ENCODE results near the gene RALBP1. TPM values are rescaled to one million over a fixed set of nuclear protein-coding genes. Genes with fewer than 3 reads are reported as not detected.
"Not testable (repeated sequence)": the region's sequence is repeated elsewhere in the genome, so short reads cannot be mapped to it uniquely, and the experiment has no call there.

RALBP1 gene
- total RNA-seq, 1 experiment from 2014 or later: 66.2 TPM

DNA sequence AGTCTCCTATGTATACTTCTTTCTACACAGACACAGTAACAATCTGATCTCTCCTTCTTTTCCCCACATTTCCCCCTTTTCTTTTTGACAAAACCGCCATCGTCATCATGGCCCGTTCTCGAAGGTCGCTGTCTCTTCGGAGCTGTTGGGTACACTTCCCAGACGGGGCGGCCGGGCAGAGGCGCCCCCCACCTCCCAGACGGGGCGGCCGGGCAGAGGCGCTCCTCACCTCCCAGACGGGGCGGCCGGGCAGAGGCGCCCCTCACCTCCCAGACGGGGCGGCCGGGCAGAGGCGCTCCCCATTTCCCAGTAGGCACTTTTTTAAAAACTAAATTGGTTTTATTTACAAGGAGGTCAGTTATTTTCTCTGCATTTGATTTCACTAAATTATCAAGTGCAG is 45.0 kb upstream of the RALBP1 start:
- BruUV-seq (replicated peaks); ATAC-seq; H3K9me3 ChIP-seq (ENCODE audit: control insufficient read depth in 1 of 2, insufficient read depth in 1 of 2, low read depth in 1 of 2, low read length in 2 of 2); RAD21 ChIA-PET (ENCODE audit: low non-redundant PET in 1 of 2, low total read pairs in 2 of 2, uncharacterized antibody in 2 of 2, unreplicated experiment in 2 of 2); H3K4me2 ChIP-seq (ENCODE audit: low read length); intact Hi-C loops (cut with micrococcal nuclease); H3K4me1 ChIP-seq (ENCODE audit: control insufficient read depth in 1 of 2, insufficient read depth in 2 of 2, low read length in 2 of 2); POLR2A ChIA-PET; H3K27me3 ChIP-seq (ENCODE audit: insufficient read depth, low read length); H3K9ac ChIP-seq (ENCODE audit: low read length); H3K9me2 ChIP-seq (ENCODE audit: insufficient read depth); H2AFZ ChIP-seq (ENCODE audit: low read depth, low read length, poor library complexity, severe bottlenecking); H3K79me2 ChIP-seq (ENCODE audit: insufficient read depth, low read length); DNase-seq (ENCODE audit: low read depth, low spot score); H4K20me1 ChIP-seq (ENCODE audit: insufficient read depth); H3K4me3 ChIP-seq (replicated peaks in 1 of 2; ENCODE audit: low read depth in 1 of 2, low read length in 2 of 2); H3K36me3 ChIP-seq (ENCODE audit: control insufficient read depth in 1 of 2, insufficient read depth in 2 of 2, low read length in 2 of 2); H3K27ac ChIP-seq (ENCODE audit: low read depth, low read length): not testable (repeated sequence)
- CTCF ChIA-PET: interaction anchor here (0.7 kb wide), 1 partner anchor 11 kb away, joined by 3 read pairs; no protein-coding TSS in a partner anchor

DNA sequence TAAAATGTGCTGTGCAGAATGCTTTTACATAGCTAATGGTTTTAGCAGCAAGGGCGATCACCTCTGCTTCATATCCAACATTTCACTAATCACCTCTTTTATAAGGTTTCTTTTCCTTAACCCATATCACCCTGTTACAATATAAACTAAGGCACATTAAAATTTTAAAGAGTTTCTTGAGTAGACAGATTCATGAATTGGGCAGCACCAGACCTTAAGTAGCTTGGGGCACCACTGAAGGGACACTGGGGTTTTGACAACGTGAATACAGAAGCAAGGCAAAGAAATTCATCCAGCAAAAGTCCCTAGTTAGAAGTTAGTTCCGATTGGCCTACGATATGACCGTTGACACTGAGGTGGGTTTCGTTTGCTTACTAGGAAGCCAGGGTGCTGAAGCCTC is 44.0 kb upstream of the RALBP1 start:
- CTCF ChIA-PET: no interaction called here
- RAD21 ChIA-PET (ENCODE audit: low non-redundant PET in 1 of 2, low total read pairs in 2 of 2, uncharacterized antibody in 2 of 2, unreplicated experiment in 2 of 2): no interaction called here
- intact Hi-C loops (cut with micrococcal nuclease): no loop called here
- POLR2A ChIA-PET: no interaction called here
- no TSS peak for BruUV-seq (replicated peaks)
- Histone ChIP-seq H3K9ac (ENCODE audit: low read length) (no peak overlapping the region), H4K20me1 (ENCODE audit: insufficient read depth) (no peaks in the 10 kb centered on the region), H2AFZ (ENCODE audit: low read depth, low read length, poor library complexity, severe bottlenecking) (no peak overlapping the region), H3K4me1 (ENCODE audit: control insufficient read depth in 1 of 2, insufficient read depth in 2 of 2, low read length in 2 of 2) (no peaks in the 10 kb centered on the region), H3K36me3 (ENCODE audit: control insufficient read depth in 1 of 2, insufficient read depth in 2 of 2, low read length in 2 of 2) (no peaks in the 10 kb centered on the region), H3K9me3 (ENCODE audit: control insufficient read depth in 1 of 2, insufficient read depth in 1 of 2, low read depth in 1 of 2, low read length in 2 of 2) (no peaks in the 10 kb centered on the region), H3K4me2 (ENCODE audit: low read length) (no peak overlapping the region), H3K9me2 (ENCODE audit: insufficient read depth) (no peaks in the 10 kb centered on the region), H3K4me3 (replicated peaks in 1 of 2; ENCODE audit: low read depth in 1 of 2, low read length in 2 of 2) (no peak overlapping the region), H3K27me3 (ENCODE audit: insufficient read depth, low read length) (no peaks in the 10 kb centered on the region), H3K79me2 (ENCODE audit: insufficient read depth, low read length) (no peaks in the 10 kb centered on the region), H3K27ac (ENCODE audit: low read depth, low read length) (no peak overlapping the region)
- DNase-seq (ENCODE audit: low read depth, low spot score) (no peak), ATAC-seq (no peak)
- TF ChIP-seq ZFX (IDR thresholded peaks at IDR 0.05): no peak
- TF ChIP-seq SRF (IDR thresholded peaks at IDR 0.05; ENCODE audit: low read depth): no peak
- TF ChIP-seq EZH2phosphoT487 (IDR thresholded peaks at IDR 0.05; ENCODE audit: borderline replicate concordance): no peak
- no peak for TF ChIP-seq EZH2 (IDR thresholded peaks at IDR 0.05)
- TF ChIP-seq, protein P1, sequence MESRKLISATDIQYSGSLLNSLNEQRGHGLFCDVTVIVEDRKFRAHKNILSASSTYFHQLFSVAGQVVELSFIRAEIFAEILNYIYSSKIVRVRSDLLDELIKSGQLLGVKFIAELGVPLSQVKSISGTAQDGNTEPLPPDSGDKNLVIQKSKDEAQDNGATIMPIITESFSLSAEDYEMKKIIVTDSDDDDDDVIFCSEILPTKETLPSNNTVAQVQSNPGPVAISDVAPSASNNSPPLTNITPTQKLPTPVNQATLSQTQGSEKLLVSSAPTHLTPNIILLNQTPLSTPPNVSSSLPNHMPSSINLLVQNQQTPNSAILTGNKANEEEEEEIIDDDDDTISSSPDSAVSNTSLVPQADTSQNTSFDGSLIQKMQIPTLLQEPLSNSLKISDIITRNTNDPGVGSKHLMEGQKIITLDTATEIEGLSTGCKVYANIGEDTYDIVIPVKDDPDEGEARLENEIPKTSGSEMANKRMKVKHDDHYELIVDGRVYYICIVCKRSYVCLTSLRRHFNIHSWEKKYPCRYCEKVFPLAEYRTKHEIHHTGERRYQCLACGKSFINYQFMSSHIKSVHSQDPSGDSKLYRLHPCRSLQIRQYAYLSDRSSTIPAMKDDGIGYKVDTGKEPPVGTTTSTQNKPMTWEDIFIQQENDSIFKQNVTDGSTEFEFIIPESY (IDR thresholded peaks at IDR 0.05; ENCODE audit: extremely low read depth, insufficient replicate concordance, low read length): no peak
- no peak for TF ChIP-seq ZNF274 (IDR thresholded peaks at IDR 0.05; ENCODE audit: low read depth, low read length)
- no peak for TF ChIP-seq JUND (IDR thresholded peaks at IDR 0.05)
- TF ChIP-seq CTCF (IDR thresholded peaks at IDR 0.05 in 2 of 3, conservative IDR thresholded peaks at IDR 0.05 in 1 of 3; ENCODE audit: borderline replicate concordance in 1 of 3, insufficient read depth in 1 of 3, low read depth in 2 of 3, low read length in 2 of 3): no peak

GRCh38 chr18:9433122-9433521 is 42.2 kb upstream of the RALBP1 start:
- H2AFZ ChIP-seq (ENCODE audit: low read depth, low read length, poor library complexity, severe bottlenecking); H3K4me2 ChIP-seq (ENCODE audit: low read length); POLR2A ChIA-PET; H3K9ac ChIP-seq (ENCODE audit: low read length); H3K4me3 ChIP-seq (replicated peaks in 1 of 2; ENCODE audit: low read depth in 1 of 2, low read length in 2 of 2); CTCF ChIA-PET; H3K9me3 ChIP-seq (ENCODE audit: control insufficient read depth in 1 of 2, insufficient read depth in 1 of 2, low read depth in 1 of 2, low read length in 2 of 2); BruUV-seq (replicated peaks); H4K20me1 ChIP-seq (ENCODE audit: insufficient read depth); intact Hi-C loops (cut with micrococcal nuclease); H3K4me1 ChIP-seq (ENCODE audit: control insufficient read depth in 1 of 2, insufficient read depth in 2 of 2, low read length in 2 of 2); H3K27me3 ChIP-seq (ENCODE audit: insufficient read depth, low read length); RAD21 ChIA-PET (ENCODE audit: low non-redundant PET in 1 of 2, low total read pairs in 2 of 2, uncharacterized antibody in 2 of 2, unreplicated experiment in 2 of 2); H3K27ac ChIP-seq (ENCODE audit: low read depth, low read length); DNase-seq (ENCODE audit: low read depth, low spot score); H3K9me2 ChIP-seq (ENCODE audit: insufficient read depth); H3K79me2 ChIP-seq (ENCODE audit: insufficient read depth, low read length); ATAC-seq; H3K36me3 ChIP-seq (ENCODE audit: control insufficient read depth in 1 of 2, insufficient read depth in 2 of 2, low read length in 2 of 2): not testable (repeated sequence)
